Fibroblast of skin of right biceps (primary cell): ENCODE results near the gene OSM.
"Not testable (repeated sequence)": the region's sequence is repeated elsewhere in the genome, so short reads cannot be mapped to it uniquely, and the experiment has no call there.

Experiments used
- DNase-seq: peaks from one replicate; pipeline ENCODE4 v3.0.0-alpha.2; 2013

Gene OSM

GRCh38 chr22:30241576-30242371, 24.9 kb downstream of the OSM start:
- DNase-seq = no peak

GRCh38 chr22:30240541-30241417, 25.9 kb downstream of the OSM start:
- DNase-seq = peak; percentile 55

- no peak for DNase-seq
Observed at GRCh38 chr22:30239488-30240405, 26.9 kb downstream of the OSM start.

DNA sequence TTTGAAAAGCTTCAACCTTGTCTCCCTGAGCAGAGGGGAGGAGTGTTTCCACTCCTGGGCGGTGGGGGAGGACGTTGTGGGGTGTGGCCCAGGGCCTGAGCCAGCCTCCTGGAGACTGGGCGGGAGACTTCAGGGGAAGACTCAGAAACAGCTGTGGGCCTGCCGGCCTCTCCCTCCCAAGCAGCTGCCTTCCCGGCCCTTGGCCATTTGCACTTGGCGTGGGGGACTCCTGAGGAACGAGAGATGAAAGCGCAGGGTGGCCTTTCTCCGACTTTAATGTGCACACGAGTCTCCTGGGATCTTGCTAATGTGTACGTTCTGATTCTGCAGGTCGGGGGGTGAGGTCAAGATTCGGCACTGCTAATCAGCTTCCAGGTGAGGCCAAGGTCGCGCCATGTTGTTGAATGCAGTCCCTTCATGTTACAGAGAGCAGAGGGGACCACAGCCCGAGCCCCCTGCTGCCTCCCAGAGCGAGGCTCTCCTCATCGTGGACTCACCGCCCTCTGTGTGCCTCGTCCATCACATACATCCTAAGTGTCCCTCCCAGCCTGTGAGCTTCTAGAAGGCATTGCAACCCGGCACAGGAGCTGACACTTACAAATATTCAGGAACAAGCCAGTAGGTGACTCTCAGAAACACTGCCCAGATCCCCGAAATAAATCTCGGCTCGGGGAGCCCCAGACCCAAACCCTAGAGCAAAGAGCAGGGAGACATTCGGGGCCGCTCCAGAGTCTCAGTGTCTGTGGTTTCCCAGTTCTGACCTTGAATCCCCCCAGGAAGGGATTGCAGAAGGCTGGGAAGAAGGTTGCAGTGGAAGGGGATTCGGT, 27.8 kb downstream of the OSM start:
- peak; percentile 68 for DNase-seq

DNA sequence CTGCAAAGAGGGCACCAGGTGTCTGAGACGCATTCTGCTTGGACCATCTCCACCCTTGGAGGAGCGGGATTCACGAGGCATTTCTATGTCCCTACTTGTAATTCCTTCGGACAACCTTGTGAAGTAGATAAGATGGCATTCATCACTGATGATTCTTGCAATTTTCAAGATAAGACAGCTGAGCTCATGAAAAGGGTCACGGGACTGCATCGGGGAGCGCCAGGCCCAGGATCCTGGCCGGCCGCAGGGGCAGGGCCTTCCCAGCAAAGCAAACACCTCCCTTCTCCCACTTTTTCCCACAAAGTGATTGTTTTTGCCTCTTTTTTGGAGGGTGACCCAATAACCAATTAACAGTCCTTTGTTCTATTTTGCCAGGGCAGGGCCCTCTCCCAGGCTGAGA, 28.5 kb downstream of the OSM start:
- no peak for DNase-seq

DNA sequence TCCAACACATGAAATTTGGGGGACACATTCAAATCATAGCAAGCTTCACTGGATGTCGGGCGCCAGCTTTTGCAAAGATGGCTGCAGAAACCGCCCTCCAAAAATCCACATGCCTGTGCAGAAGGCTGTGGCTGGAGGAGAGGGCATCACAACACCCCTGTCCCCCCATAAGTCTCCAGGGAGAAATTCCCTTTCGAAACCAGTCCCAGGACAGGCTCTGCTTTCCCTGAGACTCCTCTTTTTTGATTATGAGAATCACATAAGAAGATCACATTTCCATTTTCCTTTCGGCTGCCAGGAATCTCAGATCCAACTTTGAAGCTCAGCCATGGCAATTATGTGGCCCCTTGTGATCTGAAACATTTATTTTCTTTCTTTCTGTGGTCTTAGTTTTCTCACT, 29.8 kb downstream of the OSM start:
- DNase-seq = no peak

GRCh38 chr22:30235687-30236170, 30.9 kb downstream of the OSM start:
- peak; percentile 94 for DNase-seq

GRCh38 chr22:30234786-30235470, 31.7 kb downstream of the OSM start:
- peak; percentile 84 for DNase-seq

DNA sequence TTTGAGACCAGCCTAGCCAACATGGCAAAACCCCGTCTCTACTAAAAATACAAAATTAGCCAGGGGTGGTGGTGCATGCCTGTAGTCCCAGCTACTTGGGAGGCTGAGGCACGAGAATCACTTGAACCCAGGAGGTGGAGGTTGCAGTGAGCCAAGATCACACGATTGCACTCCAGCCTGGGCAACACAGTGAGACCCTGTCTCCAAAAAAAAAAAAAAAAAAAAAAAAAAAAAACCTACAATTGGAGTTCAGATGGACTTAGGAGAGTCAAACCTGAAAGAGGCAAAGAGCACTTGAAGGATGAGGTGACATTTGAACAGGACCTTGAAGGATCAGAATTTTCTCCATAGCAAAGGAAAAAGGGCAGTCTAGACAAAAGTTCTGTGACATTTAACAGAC, 32.3 kb downstream of the OSM start:
- DNase-seq = not testable (repeated sequence)

GRCh38 chr22:30233582-30233981, 33.1 kb downstream of the OSM start:
- peak; percentile 28 for DNase-seq

DNA sequence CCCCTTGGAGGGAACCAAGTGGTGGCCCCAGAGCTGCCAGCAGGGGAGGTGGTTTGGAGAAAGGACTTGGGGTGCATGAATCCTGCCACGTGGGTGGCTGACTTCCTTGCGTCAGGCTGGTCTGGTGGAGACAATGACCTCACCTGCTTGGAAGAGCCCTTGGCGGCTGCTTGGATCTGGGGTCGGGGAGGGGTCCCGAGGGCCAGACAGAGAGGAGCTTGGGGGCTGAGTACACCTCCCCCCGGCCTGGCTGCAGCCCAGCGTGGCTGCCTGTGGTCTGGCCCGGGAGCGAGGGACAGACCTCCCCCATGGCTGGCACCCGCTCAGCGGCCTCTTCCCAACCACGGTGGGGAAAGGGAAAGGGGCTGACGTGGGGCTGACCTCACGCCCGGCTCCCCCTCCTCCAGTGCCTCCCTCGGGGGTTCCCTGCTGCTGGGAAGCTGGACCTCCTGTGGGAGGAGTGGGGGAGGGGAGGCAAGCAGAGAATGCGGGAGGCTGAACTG, 33.9 kb downstream of the OSM start:
- peak; percentile 77 for DNase-seq

GRCh38 chr22:30230787-30231461, 35.7 kb downstream of the OSM start:
- no peak for DNase-seq

- no peak for DNase-seq
Observed at GRCh38 chr22:30230330-30230729, 36.3 kb downstream of the OSM start.

GRCh38 chr22:30228509-30229359, 37.9 kb downstream of the OSM start:
- peak; percentile 55 for DNase-seq

DNA sequence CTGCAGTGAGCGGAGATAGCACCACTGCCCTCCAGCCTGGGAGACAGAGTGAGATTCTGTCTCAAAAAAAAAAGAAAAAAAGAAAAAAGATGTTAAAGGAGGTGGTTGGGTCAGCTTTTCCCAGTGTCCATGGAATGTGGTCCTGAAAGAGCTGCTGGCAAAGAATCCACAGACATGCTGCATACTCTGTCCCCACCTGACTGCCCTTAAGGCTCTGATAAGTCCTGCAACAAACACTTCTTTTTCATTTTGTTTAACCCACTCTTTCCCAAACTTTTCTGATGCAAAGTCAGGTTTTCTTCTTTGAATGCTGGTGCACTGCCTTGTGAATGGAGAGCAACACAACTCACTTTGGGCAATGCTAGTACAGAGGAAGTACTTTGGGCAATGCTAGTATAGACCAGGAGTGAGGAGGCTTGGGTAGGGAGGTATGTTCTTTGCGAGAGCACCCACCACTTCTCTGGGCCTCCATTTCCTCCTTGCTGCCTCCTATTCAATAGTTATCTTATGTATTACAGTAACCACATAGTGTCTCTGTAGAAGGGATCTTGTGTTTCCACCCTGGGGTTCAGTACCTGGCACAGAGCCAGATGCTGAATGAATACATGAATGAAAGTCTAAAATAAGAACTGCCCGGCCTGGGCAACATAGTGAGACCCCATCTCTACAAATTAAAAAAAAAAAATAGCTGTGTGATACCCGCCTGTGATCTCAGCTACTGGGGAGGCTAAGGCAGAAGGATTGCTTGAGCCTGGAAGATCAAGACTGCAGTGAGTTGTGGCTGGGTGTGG, 39.0 kb downstream of the OSM start:
- no peak for DNase-seq

DNA sequence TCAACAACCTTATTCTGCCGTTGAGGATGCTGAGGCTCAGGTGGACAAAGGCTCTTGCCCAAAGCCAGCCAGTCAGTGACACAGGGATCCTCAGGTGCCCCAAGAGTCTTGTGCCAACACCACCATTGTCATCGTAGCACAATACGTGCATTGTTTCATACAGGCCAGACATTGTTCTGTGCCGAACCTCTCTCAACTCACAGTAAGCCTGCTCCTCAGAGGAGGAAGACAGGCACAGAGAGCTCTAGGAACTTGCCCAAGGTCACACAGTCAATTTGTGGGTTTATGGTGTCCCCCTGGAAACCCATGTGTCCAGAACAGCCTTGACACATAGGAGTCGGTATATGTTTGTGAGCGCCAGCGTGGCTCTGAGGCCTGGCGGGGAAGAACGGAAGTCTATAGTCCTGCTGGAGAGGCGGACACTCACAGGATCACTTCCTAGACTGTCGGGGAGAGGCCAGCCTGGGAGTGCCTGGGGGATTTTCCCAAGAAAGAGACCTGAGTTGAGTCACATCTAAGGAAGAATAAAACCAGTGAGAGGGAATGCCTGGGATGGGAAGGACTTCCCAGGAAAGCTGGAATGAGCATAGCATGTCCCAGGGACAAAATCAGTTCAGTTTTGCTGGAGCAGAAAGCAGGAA, 40.3 kb downstream of the OSM start:
- peak; percentile 32 for DNase-seq

DNA sequence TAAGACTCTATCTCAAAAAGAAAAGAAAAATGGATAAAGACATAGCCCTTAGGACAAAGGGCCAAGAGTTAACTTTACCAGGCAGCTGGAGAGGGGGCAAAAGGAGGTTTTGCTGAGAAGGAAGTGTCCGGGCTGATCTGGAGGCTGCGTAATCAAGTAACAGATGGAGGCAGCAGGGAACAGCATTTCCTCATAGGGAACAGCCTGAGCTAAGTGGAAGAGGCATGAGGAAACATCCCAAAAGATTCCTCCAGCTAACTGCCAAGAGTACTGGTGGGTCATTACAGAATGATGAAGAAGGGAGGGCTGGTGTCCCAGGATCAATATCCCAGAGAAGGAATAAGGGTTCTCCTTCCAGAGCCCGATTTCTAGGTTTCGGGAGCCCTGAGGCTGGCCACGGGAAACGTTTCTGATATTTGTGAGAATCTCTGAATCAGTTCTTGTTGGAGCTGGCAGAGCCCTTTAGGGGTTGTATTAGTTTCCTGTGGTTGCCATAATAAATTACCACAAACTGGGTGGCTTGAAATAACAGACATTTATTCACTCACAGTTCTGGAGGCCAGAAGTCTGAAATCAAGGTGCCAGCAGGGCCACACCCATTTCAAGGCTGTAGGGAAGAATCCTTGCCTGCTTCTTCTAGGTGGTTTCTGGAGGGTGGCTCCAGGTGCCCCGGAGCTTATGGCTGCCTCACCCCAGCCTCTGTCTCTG, 41.3 kb downstream of the OSM start:
- DNase-seq = no peak
